ENCODE measurements around the gene EML6. TPM values are rescaled to one million over a fixed set of nuclear protein-coding genes. Genes with fewer than 3 reads are reported as not detected.

The EML6 gene
- polyA plus RNA-seq, 1 donor: 52.3 TPM

DNA sequence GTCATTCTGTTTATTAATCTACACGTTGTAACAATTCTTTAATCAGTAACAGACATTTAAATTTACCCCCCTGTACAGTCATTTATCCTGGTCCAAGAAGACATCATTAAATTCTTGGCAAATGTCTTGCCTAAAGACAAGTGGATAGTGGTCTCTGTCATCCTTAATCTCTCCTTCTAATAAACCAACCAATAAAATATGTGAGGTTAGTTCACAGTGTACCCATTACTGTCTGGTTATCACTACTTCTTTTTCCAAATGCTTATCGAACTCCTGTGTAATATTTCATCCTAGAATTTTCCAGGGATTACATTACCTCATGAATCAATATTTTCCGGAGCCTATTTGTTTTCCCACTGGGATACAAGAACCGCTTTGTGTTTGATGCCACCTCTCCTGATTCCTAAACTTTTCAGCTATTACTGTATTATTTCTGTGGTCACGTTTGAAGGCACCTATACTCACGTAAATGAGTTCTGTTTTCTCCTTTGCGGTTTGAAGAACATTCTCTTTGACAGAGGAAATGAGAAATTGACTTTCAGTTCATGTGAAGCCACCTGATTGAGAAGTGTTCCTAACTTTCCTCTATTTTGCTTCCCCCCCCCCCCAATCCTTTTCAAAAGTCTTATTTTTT is 195.3 kb downstream of the EML6 start:
- DNase-seq: no peak

DNA sequence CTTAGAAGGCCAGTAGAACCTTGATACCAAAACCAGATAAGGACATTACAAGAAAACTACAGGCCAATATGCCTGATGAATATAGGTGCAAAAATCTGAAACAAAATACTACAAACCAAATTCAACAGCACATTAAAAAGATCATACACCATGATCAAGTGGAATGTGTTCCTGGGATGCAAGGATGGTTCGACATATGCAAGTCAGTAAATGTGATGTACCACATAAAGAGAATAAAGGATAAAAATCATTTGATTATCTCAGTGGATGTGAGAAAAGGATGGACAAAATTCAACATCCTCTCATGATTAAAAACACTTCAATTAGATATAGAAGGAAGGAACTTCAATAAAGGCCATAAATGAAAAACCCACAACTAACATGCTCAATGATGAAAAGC is 197.2 kb downstream of the EML6 start:
- DNase-seq: no peak

DNA sequence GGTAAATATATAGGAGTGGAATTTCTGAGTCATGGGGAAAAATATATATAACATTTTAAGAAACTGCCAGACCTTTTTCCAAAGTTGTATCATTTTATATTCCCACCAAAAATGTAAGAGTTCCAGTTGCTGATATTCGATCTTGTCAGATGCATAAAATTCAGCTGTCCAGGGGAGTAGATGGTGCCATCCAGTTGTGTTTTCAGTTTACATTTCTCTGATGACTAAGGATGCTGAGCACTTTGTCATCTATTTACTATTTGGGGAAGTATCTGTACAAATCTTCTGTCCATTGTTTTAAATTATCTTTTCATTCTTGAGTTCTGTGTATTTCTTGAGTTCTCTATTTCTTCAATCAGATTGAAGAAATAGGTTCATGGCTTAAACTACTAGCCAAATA is 200.7 kb downstream of the EML6 start:
- no peak for DNase-seq

DNA sequence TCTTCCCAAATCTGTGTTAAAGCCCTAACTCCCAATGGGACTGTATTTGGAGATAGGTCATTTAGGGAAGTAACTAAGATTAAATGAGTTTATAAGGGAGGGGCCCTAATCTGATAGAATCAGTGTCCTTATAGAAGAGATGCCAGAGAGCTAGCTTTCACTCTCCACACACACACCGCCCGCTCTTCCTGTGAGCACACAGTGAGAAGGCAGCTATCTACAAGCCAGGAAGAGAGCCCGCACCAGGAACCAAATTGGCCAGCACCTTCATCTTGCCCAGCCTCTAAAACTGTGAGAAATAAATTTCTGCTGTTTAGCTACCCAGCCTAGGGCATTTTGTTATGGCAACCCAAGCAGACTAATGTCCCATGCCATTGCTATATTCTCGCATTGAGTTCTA is 201.6 kb downstream of the EML6 start:
- no peak for DNase-seq

DNA sequence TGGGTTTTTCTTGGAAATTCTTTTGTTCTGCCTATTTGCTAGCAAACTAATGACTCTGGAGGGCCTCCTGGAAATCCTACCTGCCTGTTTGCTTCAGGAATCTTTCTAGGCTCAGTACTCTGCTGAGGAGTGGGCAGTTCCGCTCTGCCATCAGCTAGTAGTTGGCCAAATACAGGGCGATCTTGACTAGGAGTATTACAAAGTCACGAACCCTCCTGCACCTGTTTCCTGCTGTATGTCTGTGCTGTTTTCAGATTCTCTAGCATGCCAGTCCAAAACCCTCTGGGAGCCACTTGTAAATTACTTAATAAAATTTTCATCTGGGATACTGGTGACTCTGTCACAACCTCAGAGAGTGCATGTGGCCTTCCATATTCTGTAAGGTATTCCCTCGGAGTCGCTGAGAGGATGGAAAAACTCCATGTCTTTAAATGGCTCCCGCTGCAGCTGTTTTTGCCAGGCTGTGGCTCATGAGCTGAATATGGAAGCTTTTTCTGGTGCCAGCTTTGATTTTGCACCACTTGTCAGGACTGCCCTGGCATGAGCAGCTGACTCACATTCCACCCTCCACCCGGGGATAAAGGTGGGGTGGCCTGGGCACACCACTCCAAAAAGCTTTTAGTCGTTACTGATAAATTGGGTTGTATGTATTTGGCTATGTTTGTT is 203.8 kb downstream of the EML6 start:
- DNase-seq: no peak

DNA sequence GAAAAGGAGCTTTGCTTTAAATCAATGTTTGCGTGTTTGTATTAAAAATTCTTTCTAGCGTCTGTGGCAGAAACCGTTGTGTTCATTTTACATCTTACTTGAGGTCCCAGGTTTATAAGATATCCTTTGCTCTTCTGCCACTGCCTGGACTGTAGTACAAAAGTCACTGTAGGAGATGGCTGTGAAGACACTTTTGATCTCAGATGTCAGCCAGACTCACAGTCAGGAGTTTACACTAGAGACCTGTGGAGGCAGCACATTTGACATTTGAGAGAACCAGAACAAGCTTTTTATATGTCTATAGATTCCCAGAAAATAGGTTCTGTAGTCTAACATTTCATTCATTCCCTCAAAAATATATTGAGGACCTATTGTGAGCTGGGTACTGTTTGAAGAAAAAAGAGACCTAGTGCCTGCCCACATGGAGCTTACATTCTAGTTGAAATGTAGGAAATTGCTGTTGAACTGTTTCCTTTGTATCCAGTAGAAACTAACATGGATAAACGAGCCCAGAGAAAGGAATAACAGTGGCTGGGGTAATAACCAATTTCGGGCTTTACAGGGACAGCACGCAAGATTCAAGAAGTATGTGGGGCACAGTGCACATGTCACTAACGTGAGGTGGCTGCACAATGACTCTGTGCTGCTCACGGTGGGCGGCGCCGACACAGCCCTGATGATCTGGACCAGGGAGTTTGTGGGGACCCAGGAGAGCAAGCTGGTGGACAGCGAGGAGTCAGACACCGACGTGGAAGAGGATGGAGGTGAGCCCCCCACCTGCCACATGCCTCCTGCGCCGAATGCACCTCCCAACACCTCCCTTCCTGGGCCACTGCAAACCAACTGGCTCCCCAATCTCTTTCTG is 204.5 kb downstream of the EML6 start:
- no peak for DNase-seq

DNA sequence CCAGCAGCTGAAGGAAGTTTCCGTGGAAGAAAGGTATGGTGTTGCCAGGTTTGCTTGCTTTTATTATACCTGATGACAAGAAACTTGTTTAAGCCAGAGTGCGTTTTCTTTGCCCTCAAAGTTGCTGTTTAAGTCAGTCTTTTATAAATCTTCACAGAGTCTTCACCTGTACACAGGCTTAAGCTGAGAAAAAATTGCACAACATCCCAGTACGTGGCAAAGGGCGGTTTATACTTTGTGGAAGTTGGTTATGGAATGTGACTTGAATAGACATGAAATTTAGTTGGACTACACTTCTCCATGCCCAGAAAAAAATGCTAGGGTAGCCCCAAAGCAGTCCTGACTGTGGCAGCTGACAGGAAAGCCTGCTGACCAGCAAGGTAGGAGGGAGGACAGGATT is 205.3 kb downstream of the EML6 start:
- DNase-seq: no peak

DNA sequence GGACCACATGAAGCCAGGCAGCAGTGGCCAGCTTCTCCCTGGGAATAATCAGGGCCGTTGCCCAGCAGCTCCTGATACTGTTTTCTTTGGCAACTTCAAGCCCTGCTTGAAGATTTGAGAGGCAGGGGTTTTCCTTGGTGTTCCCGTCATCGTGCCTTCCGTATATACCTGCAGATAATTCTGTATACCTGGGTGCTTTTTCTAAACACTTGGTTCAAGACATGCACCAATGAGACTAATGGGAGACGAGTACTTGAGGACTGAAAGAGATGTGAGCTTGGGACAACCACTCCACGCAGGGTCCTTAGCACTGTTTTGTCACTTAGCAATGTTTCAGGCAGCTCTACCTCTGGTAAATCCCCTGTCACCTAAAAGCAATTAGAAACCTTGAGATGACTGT is 208.0 kb downstream of the EML6 start:
- DNase-seq: no peak

DNA sequence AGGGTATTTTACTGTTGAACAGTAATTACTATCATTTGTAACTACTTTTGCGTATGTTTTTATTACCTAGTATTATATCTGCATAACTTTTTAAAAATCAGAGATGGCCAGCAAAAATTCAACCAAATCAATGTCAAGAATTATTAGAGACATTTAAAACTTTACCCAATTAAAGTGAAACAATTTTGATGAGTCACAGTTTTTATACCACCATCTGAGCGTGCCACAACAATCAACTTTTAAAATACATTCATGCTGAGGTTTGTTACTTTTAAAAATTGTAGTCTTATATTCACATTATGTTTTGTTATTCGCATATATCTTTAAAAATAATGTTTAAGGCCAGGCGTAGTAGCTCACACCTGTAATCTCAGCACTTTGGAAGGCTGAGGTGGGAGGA is 211.9 kb downstream of the EML6 start:
- no peak for DNase-seq

DNA sequence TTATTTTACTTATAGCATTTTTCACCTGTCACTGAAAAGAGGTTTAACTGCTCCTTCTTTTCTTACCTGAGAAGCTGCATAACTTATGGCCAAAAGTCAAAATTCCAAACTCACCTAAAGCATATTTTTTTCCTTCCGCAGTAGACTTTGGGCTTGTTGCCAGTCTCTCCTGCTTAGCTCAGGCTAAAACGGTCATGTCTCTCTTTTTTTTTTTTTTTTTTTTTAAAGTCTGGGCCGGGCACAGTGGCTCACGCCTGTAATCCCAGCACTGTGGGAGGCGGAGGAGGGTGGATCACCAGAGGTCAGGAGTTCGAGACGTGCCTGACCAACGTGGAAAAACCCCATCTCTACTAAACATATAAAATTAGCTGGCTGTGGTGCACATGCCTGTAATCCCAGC is 213.3 kb downstream of the EML6 start:
- no peak for DNase-seq

DNA sequence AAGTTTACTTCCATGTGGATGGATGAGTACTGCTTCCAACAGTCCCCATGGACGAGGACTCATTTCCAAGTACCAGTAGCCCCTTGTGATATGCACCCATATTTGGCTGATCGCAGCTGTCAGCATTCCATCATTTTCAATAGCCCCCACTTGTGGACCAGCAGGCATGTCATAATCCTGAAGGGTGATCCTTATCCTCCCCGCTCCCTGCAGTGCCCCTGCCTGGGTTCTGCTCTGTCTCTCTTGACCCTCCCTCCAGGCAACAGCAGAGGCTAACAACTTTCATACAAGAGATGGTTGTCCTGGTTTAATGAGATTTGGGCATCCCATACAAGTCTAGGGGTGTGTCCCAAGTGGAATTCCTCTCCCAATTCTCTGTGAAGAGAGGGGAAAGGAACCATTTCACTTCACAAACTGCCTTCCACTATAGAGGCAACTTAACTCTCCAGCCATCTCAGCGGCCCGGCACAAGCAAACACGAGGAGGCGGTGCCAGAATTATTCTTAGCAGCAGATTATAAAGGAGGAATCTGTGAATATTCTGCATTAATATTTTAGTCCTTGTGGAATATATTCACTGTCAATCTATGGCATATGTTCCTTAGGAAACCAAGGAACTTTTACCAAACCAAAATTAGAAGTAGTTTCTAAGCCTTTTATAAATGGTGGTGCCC is 216.1 kb downstream of the EML6 start:
- DNase-seq: no peak

DNA sequence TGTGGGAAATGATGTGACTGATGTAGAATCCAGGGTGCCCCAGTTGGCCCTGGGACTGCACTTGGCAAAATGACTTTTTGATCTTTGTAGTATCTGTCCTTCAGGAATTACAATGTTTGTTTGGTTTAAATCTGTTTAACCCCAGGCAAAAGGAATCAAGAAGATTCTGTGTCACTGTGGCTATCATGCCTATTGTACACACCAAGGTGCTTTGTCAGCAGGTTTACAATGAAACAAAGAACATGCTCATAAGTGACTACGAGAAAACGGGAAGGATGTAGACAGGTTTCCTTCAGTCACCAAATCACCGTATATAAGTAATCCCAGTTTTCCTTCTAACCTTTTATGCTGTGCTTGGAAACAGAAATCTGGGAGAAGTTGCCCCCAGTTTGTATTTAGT is 217.3 kb downstream of the EML6 start:
- DNase-seq: no peak

DNA sequence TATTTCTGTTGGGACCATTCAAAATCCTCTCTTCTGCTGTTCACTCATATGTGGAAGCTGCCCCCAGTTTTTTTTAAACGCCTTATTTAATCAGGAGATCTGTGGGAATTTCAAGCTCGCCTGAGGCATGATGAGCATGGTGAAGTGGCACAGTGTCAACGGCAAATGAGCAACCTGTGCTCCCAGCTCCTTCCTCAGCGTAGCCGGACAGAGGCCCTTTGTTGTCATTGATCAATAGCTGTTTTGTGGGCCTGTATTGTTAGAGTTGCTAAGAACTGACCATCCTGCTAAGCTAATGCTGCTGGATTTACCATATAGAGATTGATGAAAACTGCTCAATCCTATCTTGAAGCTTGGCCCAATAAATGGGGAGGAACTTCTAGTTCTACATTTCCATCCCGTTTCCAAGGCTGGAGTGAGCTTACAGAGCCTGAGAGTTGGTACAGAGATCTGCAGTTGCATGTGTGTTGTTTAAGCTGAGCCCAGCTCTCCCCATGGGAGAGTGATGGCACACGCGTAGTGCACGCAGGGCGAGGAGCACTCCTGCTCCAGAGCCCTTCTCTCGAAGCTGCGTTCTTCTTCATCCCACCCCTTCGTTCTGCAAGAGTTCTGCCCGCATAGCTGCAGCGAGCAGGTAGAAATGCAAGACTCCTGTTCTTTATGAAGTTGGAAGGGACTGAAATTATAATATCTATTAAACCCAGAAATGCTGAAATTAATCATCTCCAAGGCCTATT is 218.0 kb downstream of the EML6 start:
- DNase-seq: no peak

DNA sequence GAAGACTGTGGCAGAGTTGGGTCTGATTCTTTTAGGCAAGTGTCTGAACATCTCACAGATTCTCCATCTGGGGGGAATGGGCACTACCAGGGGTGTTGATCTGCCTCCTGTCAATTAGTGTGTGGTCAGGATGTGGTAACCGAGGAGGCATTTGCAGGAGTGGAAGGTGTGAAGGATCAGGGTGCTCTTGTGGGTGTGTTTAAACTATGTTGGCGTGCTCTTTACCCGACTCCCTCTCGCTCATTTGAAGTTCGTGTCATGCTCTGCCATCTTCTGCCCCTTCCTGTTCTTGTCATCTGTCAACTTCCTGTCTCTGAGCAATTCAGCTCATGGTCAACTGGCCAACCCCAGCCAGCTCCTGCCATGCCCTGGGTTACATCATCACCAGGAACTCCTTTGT is 218.9 kb downstream of the EML6 start:
- DNase-seq: no peak

DNA sequence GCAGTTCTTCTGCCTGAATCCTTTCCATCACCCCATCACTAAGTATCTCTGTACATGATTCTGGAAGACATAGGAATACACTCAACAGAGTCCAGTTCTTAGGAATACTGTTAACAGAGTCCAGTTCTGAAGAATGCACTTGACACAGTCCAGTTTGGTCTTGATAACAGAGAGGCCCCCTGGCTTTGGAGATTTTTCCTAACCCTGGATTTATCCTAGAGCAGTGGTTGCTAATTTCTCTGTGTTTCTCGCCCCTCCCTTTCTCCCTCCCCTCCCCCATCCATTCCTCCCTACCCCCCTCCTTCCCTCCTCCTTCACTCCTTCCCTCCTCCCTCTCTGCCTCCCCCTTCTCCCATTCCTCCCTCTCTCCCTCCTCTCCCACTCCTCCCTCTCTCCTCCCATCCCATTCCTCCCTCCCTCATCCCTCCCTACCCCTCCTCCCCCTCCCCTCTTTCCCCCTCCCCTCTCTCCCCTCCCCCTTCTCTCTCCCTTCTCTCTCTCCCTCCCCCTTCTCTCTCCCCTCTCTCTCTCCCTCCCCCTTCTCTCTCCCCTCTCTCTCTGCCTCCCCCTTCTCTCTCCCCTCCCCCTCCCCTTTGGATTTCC is 221.4 kb downstream of the EML6 start:
- DNase-seq: no peak

DNA sequence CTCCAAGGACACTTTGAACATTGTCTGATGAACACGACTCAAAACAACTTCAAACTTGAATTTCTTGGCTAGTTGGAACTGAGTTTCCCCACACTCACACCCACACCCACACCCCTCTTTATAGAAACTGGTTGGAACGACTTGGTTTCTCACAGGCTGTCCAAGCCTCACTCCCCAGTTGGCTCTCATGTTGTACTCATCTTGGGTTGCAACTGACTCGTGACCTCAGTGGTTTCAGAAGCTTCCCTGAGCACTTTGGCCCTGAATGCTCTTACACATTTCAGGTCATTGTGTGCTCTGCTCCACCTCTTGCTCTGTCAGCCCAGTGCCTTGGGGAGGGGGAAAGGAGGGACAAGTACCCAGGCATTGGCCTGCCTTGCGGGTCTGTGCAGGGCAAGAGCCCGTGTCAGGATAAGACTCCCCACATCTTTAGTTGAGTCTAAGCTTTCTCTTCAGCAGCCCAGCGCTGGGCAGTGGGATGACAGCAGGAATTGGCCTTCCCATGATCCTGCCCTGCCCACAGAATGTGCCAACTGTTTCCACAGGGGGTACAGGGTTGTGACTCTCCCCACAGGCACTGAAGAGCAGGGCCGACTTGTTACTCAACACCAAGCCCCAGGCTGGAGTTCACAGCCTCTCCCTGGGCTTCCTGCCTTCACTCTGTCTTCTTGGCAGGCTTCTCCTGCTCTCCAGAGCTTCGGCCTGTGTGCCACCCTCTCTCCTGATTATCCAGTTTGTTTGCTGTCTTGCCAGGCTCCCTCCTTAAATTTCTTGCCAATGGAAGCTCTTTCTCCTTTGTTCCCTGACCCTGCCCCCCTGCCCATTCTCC is 222.1 kb downstream of the EML6 start:
- no peak for DNase-seq

DNA sequence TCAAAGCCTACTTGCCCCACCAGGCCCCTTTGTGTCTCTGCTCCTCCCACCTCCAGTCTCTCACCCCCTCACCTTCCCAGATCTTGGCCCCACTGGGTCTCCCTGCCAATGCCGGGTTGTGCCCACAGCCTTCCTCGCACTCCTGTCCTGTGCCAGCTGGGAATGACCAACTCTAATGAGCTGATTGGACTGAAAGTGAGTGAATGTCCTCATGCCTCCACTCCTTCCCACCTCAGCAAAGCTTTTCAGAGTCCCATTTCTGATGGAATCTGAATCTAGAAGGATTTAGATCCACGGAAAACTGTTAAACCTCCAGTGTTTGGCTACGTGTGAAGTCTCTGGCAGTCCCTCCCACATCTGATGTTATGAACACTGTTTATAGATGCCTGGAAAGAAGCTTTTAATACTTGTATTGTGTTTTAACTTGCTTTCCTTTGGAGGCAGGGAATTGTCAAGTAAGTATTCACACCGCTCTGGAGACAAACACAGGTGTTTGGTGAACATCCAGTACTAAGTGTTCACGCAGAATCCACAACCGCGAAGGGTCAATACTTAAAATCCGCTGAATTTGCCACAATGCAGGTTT is 222.9 kb downstream of the EML6 start:
- no peak for DNase-seq

DNA sequence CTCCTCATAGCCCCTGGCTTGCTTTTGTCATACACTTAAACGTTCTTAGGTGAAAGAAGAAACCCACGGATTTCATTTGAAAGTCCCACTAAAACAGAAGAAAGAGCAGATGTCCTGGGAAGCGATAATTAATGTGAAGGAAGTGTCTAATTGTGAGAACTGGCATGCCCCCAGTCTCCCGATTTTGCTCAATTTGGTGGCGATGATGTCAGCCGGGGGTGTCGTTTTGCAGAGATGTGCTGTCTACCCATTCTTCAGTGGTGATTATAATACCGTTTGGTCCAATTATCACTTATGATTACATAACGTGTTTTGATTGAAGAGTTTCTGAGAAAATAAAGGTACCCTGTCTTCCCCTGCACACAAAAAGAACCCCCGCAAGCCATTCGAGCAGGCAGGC is 223.7 kb downstream of the EML6 start:
- DNase-seq: no peak

DNA sequence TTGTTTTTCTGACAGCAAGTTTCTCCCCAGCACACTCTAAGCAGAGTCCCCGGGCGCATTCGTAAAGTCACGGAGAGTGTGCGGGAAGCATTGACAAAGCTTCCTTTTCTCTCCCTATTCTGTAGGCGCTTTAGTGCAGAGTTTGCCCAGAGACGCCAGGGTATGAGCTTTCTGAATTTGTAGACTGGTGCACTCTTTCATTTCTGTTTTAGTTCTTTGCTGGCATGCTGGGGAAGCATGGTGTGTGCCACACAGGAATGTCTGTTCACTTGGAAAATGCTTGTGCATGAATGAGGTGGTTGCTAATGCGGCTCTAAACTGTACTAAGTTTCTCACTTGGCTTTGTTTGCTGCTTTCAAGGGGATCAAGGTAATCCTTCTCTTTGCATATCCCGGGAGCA is 224.2 kb downstream of the EML6 start:
- no peak for DNase-seq

DNA sequence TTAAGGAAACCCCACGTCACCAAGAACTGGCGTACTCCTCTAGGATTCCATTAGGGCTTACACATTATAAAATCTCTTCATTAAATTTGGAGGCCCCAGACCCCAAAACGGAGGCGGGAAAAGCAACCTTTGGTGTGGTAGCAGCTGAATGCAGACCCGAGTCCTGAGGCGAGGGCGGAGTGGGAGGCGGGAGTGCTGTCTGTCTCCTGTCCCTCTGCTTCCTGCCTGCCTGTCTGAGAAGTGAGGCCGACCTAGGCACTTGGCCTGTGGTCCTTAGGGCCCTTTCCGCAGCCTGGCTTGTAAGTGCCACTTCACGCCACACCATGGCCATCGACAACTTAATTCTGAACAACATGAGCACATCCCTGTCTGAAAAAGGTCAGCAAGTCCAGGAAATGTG is 224.7 kb downstream of the EML6 start:
- no peak for DNase-seq

DNA sequence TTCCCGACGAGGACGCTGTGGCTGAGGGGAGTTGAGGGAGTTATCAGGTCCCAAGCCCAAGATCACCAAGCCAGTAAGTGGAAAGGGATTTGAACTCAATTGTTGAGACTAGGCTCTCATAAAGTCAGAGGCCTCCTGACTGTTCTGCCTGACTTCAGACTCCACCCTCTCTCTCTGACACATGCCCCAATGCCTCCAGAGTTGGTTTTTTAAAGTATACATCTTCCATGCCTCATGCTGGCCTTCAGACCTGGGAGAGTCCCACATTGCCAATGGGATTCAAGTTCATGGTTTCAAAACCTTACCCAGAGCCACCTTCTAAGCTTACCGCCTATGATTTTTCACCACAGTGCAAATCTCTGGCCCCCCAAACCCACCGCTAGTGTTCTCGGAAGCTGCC is 226.0 kb downstream of the EML6 start:
- DNase-seq: no peak

All from hindlimb muscle (tissue), 1 donor.